Epithelial cell of esophagus (primary cell): ENCODE data around the gene OIP5.
A peak's percentile ranks its signal among the peaks of the same experiment; 100 is the strongest.
"Not testable (repeated sequence)": the region's sequence is repeated elsewhere in the genome, so short reads cannot be mapped to it uniquely, and the experiment has no call there.

Source experiments
- DNase-seq: peaks from one replicate; pipeline ENCODE4 v3.0.0; 2010; ENCODE audit warnings: low read depth
- H3K4me3 ChIP-seq: 2 replicates; pipeline ENCODE4 v1.5.1; 2011; ENCODE audit warnings: mild to moderate bottlenecking, low read length, control low read depth
- CTCF ChIP-seq: IDR thresholded peaks from 2 replicates; pipeline ENCODE4 v1.5.1; 2011; ENCODE audit warnings: low read depth, mild to moderate bottlenecking, low read length, control low read depth, inconsistent platforms; ENCODE audit not compliant: insufficient read depth; ENCODE audit errors: missing control alignments

OIP5 gene

GRCh38 chr15:41333026-41333562 lies 703 bp upstream of the OIP5 start:
- DNase-seq, result no peak
- TF ChIP-seq CTCF, result no peak
- H3K4me3 ChIP-seq, result peak overlapping the region; percentile 94

GRCh38 chr15:41331833-41332193 lies 578 bp downstream of the OIP5 start:
- TF ChIP-seq CTCF, result peak; percentile 80
- H3K4me3 ChIP-seq, result peak overlapping the region; percentile 94
- peak; percentile 71 for DNase-seq

GRCh38 chr15:41331281-41331680 lies 1.1 kb downstream of the OIP5 start:
- peak overlapping the region; percentile 94 for H3K4me3 ChIP-seq
- TF ChIP-seq CTCF, result no peak
- no peak for DNase-seq

- no peak for TF ChIP-seq CTCF
- H3K4me3 ChIP-seq, result no peak overlapping the region
- DNase-seq, result no peak
Measured at GRCh38 chr15:41323611-41324010, 8.8 kb downstream of the OIP5 start.

- DNase-seq, H3K4me3 ChIP-seq: not testable (repeated sequence)
Measured at GRCh38 chr15:41320805-41321330, 11.5 kb downstream of the OIP5 start.

- H3K4me3 ChIP-seq, result no peak overlapping the region
- no peak for DNase-seq
- no peak for TF ChIP-seq CTCF
Measured at GRCh38 chr15:41309226-41309905, 23.0 kb downstream of the OIP5 start.

- TF ChIP-seq CTCF, result no peak
- DNase-seq, result no peak
- H3K4me3 ChIP-seq, result no peak overlapping the region
Measured at GRCh38 chr15:41307679-41308078, 24.7 kb downstream of the OIP5 start.
